ENCODE data around the gene GPR78. TPM values are rescaled to one million over a fixed set of nuclear protein-coding genes. Genes with fewer than 3 reads are reported as not detected.

Gene GPR78
- total and polyA plus RNA-seq, 2 of the 8 experiments (the other 6 are each of a cell fraction or from before 2014, with no cell fraction given), result 1.0 to 3.0 TPM

DNA sequence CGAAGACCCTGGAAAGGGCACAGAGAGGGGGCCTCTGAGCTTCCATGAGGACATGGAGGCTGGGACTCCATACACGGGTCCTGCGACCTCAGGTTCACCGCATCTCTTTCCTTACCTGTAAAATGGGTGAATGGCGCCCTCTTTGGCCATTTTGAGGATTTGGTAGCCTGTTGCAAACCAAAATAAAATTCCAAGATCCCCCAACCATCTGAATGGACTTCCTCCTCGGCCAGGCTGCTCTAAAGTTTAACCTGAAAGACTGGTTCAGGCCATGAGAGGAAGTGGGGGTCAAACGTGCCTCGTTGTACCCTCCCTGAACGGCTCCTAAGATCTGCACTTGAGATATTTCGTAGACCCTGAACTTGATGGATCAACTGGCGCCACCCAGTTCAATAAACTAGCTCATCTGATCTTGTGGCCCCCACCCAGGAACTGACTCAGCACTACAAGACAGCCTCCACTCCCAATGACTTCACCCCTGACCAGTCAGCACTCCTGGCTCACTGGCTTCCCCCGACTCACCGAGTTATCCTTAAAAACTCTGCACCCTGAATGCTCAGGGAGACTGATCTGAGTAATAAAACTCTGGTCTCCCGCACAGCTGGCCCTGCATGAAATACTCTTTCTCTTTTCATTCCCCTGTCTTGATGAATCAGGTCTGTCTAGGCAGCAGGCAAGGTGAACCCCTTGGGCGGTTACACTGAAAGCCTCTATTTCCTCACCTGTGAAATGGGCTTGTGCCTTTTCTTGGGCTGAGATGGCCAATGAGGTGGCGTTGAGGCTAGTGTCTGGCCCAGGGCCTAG lies 32.9 kb upstream of the GPR78 start:
- no peaks in the 10 kb centered on the region; a peak in 1 of 7 replicates for H3K27me3 ChIP-seq (replicated peaks in 1 of 4; ENCODE audit: control insufficient read depth in 3 of 4, extremely low read depth in 1 of 4, insufficient read depth in 3 of 4, low read length in 3 of 4)
- H4K8ac ChIP-seq (ENCODE audit: extremely low read depth, insufficient read depth, low read length), result 0 out of 2 replicates have a peak overlapping the region, but pooled peaks have one; percentile 60
- peak overlapping the region; percentile 66; the same call in 1 of the 2 replicates for H2AFZ ChIP-seq (ENCODE audit: low read length)
- H3K18ac ChIP-seq (ENCODE audit: extremely low read depth, low read length), result no peak overlapping the region; the same call in 1 of the 2 replicates
- peak overlapping the region; percentile 37; the same call in 1 of the 2 replicates for H2BK20ac ChIP-seq (ENCODE audit: low read length)
- no peak overlapping the region for H3K9ac ChIP-seq (replicated peaks in 1 of 4; ENCODE audit: extremely low read depth in 1 of 4, low read depth in 3 of 4, low read length in 3 of 4)
- no peaks in the 10 kb centered on the region for H4K20me1 ChIP-seq (replicated peaks in 1 of 2; ENCODE audit: control insufficient read depth in 1 of 2, insufficient read depth in 2 of 2, low read length in 2 of 2)
- no peaks in the 10 kb centered on the region for H3K9me3 ChIP-seq (ENCODE audit: insufficient read depth in 2 of 2, low read depth in 1 of 2, low read length in 1 of 2)
- H4K5ac ChIP-seq (ENCODE audit: insufficient read length, low read depth, low read length), result no peak overlapping the region
- ChIA-PET POLR2A (ENCODE audit: partially characterized antibody) (interaction anchor here (0.7 to 2.3 kb wide), 6 partner anchors 13 to 106 kb away, joined by 3 to 5 read pairs (median 3); partner anchors contain the start of genes ACOX3 and TRMT44), CTCF (ENCODE audit: partially characterized antibody) (interaction anchor here (0.6 to 14.7 kb wide), 41 partner anchors 9 to 451 kb away, joined by 3 to 237 read pairs (median 5); partner anchors contain the start of genes CPZ, GPR78 and HTRA3)
- no peak overlapping the region for H2BK120ac ChIP-seq (replicated peaks; ENCODE audit: low read depth, low read length)
- FAIRE-seq (peak; percentile 94), DNase-seq (ENCODE audit: low read depth in 1 of 2, low spot score in 2 of 2) (peak; percentile 34 to 69)
- H2AK5ac ChIP-seq (ENCODE audit: low read depth, low read length), result no peak overlapping the region
- no peaks in the 10 kb centered on the region for H3K23me2 ChIP-seq (ENCODE audit: low read depth, low read length)
- H2BK15ac ChIP-seq (ENCODE audit: low read length), result peak overlapping the region; percentile 3; the same call in 1 of the 2 replicates
- 69% methylated on average over 15 of the region's 16 CpGs; no CpG with 5 or more reads in 1 of the 2 experiments for WGBS, 2 experiments (ENCODE audit: extremely low coverage in 1 of 2, insufficient coverage in 1 of 2, insufficient read length in 1 of 2, insufficient replicate concordance in 2 of 2, low coverage in 1 of 2, low lambda C conversion rate in 2 of 2, missing lambda C conversion rate in 1 of 2)
- no peaks in the 10 kb centered on the region for H3K79me2 ChIP-seq (ENCODE audit: control insufficient read depth in 1 of 2, insufficient read depth in 2 of 2, low read length in 2 of 2)
- no peak overlapping the region for H3K4ac ChIP-seq (replicated peaks; ENCODE audit: insufficient read length, low read depth, low read length)
- no peaks in the 10 kb centered on the region for H3K36me3 ChIP-seq (ENCODE audit: control insufficient read depth in 2 of 4, insufficient read depth in 4 of 4, low read length in 3 of 4)
- peaks cover 0 to 15% (median 3%) of the 10 kb centered on the region in 4 experiments; a peak in 5 of 7 replicates for H3K4me1 ChIP-seq (replicated peaks in 1 of 4; ENCODE audit: control insufficient read depth in 3 of 4, insufficient read depth in 4 of 4, low read length in 3 of 4)
- no peak overlapping the region for H3K56ac ChIP-seq (replicated peaks; ENCODE audit: insufficient read length, low read depth, low read length)
- H3K27ac ChIP-seq (ENCODE audit: low read depth, low read length), result no peak overlapping the region
- peak overlapping the region; percentile 60; the same call in 1 of the 2 replicates for H2BK5ac ChIP-seq (ENCODE audit: low read depth, low read length)
- H4K91ac ChIP-seq (replicated peaks; ENCODE audit: insufficient read length, low read length), result peak overlapping the region; percentile 69
- H3K23ac ChIP-seq (ENCODE audit: insufficient read length), result no peak overlapping the region
- no peaks in the 10 kb centered on the region for H3K79me1 ChIP-seq (ENCODE audit: low read depth, low read length)
- peak overlapping the region; percentile 75 for H2BK12ac ChIP-seq (ENCODE audit: low read depth, low read length)
- H3K14ac ChIP-seq (ENCODE audit: insufficient read length), result no peak overlapping the region
- no peak overlapping the region for H3K4me2 ChIP-seq (ENCODE audit: insufficient read depth in 1 of 2, low read depth in 2 of 2, low read length in 2 of 2)
- H3K4me3 ChIP-seq (ENCODE audit: extremely low read depth in 1 of 4, insufficient read depth in 2 of 4, low read depth in 3 of 4, low read length in 4 of 4), result no peak overlapping the region
- TF ChIP-seq TEAD4 (IDR thresholded peaks at IDR 0.05; ENCODE audit: low read depth, low read length), result peak; percentile 45; the same call in 1 of the 2 replicates
- no peak for TF ChIP-seq HDAC6 (IDR thresholded peaks at IDR 0.05; ENCODE audit: low read depth, low read length)
- TF ChIP-seq TCF12 (IDR thresholded peaks at IDR 0.05; ENCODE audit: low read depth, low read length), result no peak
- TF ChIP-seq, protein P1, sequence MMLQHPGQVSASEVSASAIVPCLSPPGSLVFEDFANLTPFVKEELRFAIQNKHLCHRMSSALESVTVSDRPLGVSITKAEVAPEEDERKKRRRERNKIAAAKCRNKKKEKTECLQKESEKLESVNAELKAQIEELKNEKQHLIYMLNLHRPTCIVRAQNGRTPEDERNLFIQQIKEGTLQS (IDR thresholded peaks at IDR 0.05; ENCODE audit: insufficient read depth, low read depth, low read length), result no peak
- TF ChIP-seq SIX5 (IDR thresholded peaks at IDR 0.05; ENCODE audit: low read depth, low read length), result no peak
- no peak for TF ChIP-seq CHD2 (IDR thresholded peaks at IDR 0.05; ENCODE audit: low read length)
- TF ChIP-seq, protein P2, sequence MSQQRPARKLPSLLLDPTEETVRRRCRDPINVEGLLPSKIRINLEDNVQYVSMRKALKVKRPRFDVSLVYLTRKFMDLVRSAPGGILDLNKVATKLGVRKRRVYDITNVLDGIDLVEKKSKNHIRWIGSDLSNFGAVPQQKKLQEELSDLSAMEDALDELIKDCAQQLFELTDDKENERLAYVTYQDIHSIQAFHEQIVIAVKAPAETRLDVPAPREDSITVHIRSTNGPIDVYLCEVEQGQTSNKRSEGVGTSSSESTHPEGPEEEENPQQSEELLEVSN (IDR thresholded peaks at IDR 0.05), result no peak; the same call in 1 of the 2 replicates
- no peak for TF ChIP-seq HDAC2 (IDR thresholded peaks at IDR 0.05; ENCODE audit: borderline replicate concordance in 1 of 2, low read depth in 2 of 2, low read length in 2 of 2)
- no peak for TF ChIP-seq JUND (IDR thresholded peaks at IDR 0.05; ENCODE audit: low read length)
- no peak for TF ChIP-seq KDM5A (IDR thresholded peaks at IDR 0.05; ENCODE audit: low read length)

Data from H1 (cell line).